HEK293 (cell line): ENCODE results near the gene CCDC86.

ENCODE experiments used
- REST ChIP-seq: fragments of 450-650 bp; formaldehyde crosslinking; IDR thresholded peaks from 2 replicates; pipeline ENCODE4 v1.5.1; 2016; ENCODE audit warnings: missing biosample characterization, missing genetic modification characterization
- ZNF645 ChIP-seq: fragments of 450-650 bp; formaldehyde crosslinking; IDR thresholded peaks from 2 replicates; pipeline ENCODE4; 2016; ENCODE audit warnings: missing biosample characterization, missing genetic modification characterization
- ZSCAN18 ChIP-seq: fragments of 450-650 bp; formaldehyde crosslinking; IDR thresholded peaks from 2 replicates; pipeline ENCODE4 v1.5.1; 2016; ENCODE audit warnings: missing biosample characterization, missing genetic modification characterization

GRCh38 chr11:60859616-60860250, 17.8 kb downstream of the CCDC86 start:
- TF ChIP-seq REST (tag by site-specific recombination): no peak
- no peak for TF ChIP-seq ZSCAN18 (tag by site-specific recombination)
- TF ChIP-seq ZNF645 (tag by site-specific recombination): no peak
